Left colon (tissue), 2 donors: ENCODE results near the gene BOLA2. TPM values are rescaled to one million over a fixed set of nuclear protein-coding genes. Genes with fewer than 3 reads are reported as not detected.
A peak's percentile ranks its signal among the peaks of the same experiment; 100 is the strongest.
"Not testable (repeated sequence)": the region's sequence is repeated elsewhere in the genome, so short reads cannot be mapped to it uniquely, and the experiment has no call there.

Experiments used
- ATAC-seq: fragments of 200-7000 bp; cut with Tn5 transposase; one replicate; pipeline ENCODE4 v1.9.1; 2020; ENCODE audit warnings: mild to moderate bottlenecking, moderate library complexity
- DNase-seq, 2 donors: peaks; one replicate each; pipeline ENCODE4 v3.0.0-alpha.2; 2020
- intact Hi-C, 2 donors: fragments of 100-400 bp; cut with DNase I in 1 of 2; cut with micrococcal nuclease in 1 of 2; formaldehyde crosslinking; loops; one replicate each; pipeline versions ENCODE4 v1.11.2 to v1.14.0; 2022; cut with DNase I, micrococcal nuclease
- long read RNA-seq: library from polyadenylated mRNA; unstranded; transcript quantifications from one replicate; pipeline ENCODE4 v2.0.0, GENCODE V29; 2021
- total RNA-seq, 2 donors: library from RNA; stranded (reverse); fragmentation: NEBNext Ultra II Directional; extraction: Animal tissue kit (Norgen Biotek cat#: 25700); gene quantifications; one replicate each; pipeline ENCODE4 v1.2.1, GENCODE V29; 2021
- donor health status: DM: no; HTN: no; CAD: no.
- donor health status: DM: yes; HTN: yes; CAD: no.

The BOLA2 gene
- 10 to 100 TPM in 1 of 2 donors, 1 to 10 TPM in 1; 6.3 to 10.6 TPM for total RNA-seq
- long read RNA-seq, transcript BOLA2-201 (3 exons, 1,012 nt) = major isoform, 10 of 11 reads
- long read RNA-seq, partial matches to known transcripts = 1 of 11 reads
- long read RNA-seq, other reads (novel, unspliced or antisense) = 0 of 11 reads

DNA sequence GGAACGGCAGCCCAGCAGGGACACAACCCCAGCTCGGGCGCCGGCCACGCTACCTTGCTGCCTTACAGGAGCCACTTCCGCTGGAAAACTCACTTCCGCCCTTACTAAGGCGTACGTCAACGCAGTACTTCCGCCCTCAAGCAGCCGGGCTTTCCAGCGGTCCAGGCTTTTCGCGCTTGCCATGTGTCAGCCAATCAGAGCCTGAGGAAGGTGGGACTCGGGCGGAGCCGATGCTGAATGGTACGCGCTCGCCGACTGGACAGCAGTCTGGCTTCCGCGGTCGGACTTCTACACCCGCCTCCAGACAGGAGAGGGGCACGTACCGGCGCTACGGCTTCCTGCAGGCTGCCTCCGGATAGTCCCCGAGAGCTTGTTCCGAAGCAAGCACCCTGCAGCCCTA lies at the start of gene BOLA2, which contains the start of gene SLX1B:
Gene BOLA2, minus strand, starts transcription at position 83 of the 400 bp plus-strand sequence. CDS start 98 bp downstream, outside the sequence.
Gene SLX1B, plus strand, starts transcription at position 265 of the 400 bp plus-strand sequence.
- ATAC-seq = peak; percentile 82
- intact Hi-C loops, DNase-seq: not testable (repeated sequence)

GRCh38 chr16:29482276-29482675 lies 28.1 kb upstream of the BOLA2 start:
- DNase-seq = peak in 1 of 2 donors; percentile 6
- ATAC-seq, intact Hi-C loops: not testable (repeated sequence)

- intact Hi-C loops, ATAC-seq, DNase-seq: not testable (repeated sequence)
These were observed 17.9 kb upstream of the BOLA2 start for GRCh38 chr16:29472065-29472464.

DNA sequence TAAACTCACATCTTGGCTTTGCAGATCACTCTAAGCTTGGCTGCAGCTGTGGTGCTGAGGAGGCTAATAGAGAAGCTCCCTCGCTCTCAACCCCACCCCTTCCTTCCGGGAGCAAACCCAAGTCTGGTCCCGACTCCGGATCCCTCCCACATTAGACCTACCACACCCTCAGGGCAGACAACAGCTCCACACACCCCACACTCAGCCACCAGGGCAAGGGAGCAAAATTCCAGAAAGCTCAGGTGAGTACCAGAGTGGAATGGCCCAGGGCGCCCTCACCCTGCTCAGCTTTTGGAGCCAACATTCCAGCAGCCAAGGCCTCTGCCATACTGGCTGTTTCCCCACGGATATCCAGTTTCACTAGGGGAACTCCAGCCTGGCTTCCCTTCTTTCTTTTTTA lies 15.5 kb upstream of the BOLA2 start:
- ATAC-seq (peak; percentile 81), DNase-seq (peak; percentile 79 to 85)
- intact Hi-C loops = not testable (repeated sequence)

GRCh38 chr16:29467654-29468366 lies 13.7 kb upstream of the BOLA2 start:
- peak; percentile 48 for ATAC-seq
- intact Hi-C loops, DNase-seq: not testable (repeated sequence)

GRCh38 chr16:29466904-29467303 lies 12.8 kb upstream of the BOLA2 start:
- intact Hi-C loops, DNase-seq: not testable (repeated sequence)
- ATAC-seq = peak; percentile 42

DNA sequence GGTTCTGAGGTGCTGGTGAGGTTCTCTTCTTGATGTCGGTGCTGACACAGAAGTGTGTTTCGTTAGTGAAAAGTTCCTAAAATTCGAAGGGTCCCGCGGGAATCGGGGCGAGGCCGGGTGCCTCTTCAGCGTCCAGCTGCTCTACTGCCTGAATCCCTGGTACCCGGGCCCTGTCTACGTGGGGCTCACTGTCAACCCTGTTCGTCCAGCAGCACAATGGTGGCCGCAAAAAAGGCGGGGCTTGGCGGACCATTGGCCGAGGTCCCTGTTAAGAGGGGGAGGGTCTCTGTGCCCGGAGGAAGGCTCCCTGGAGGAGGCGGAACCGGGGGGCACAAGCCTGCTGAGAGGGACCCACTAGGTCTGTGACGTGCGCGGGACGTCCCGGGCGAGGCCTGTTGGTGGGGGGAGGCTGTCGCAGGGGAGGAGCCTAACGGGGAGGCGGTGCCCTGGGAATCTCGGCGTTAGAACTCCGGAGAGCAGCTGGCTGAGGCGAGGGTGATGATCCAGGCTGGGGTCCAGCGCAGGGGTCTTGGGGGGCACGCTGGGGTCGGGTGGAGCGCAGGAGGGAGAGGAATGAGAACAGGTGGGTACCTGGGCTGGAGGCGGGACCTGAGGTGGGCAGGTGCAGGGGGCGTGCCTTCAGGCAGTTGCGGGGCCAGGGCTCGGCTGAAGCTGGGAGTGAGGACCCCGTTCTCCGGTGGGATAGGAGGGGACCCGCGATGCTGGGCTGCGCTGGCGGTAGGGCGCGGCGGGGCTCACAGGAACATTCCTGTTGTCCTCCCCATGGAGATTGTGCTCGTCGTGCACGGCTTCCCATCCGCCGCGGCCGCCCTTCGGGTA lies 12.1 kb upstream of the BOLA2 start:
- DNase-seq (peak in 1 of 2 donors; percentile 1), ATAC-seq (peak; percentile 59)
- intact Hi-C loops = not testable (repeated sequence)

DNA sequence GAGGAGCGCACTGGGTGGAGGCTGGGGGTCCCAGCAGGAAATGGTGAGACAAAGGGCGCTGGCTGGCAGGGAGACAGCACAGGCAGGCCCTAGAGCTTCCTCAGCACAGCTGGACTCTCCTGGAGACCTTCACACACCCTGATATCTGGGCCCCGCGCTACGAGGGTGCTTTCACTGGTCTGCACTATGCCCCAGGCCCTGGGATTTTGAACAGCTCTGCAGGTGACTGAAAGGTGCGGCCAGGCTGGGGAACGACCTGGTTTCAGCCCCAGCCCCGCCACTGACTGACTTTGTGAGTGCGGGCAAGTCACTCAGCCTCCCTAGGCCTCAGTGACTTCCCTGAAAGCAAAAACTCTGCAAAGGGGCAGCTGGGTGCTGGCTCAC lies 6.5 kb upstream of the BOLA2 start:
- intact Hi-C loops, DNase-seq: not testable (repeated sequence)
- peak; percentile 29 for ATAC-seq

DNA sequence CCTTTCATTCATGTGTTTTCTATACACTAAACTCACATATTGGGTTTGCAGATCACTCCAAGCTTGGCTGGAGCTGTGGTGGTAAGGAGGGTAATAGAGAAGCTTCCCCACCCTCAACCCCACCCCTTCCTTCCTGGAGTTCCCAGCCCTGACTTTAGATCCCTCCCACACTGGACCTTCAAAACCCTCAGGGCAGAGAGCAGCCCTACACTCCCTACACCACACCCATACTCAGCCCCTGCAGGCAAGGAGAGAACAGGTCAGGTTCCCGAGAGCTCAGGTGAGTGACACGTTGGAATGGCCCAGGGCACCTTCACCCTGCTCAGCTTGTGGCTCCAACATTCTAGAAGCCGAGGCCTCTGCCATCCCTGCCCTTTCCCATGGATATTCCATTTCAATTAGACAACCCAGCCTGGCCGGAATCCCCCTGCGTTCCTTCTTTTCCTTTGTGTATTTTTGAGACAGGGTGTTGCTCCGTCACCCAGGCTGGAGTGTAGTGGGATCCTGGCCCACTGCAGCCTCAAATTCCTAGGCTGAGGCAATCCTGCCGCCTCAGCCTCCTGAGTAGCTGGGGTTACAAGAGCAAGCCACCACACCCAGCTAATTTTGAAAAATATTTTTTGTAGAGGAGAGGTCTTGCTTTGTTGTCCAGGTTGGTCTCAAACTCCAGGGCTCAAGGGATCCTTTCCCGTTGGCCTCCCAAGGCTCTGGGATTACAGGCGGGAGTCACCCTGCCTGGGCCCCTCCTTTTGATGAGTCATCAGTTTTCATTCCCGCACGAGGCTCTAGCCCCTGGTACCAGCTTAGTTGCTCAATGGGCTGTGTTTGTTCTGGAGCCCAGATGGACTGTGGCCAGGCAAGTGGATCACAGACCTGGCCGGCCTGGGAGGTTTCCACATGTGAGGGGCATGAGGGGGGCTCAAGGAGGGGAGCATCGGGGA lies 5.8 kb upstream of the BOLA2 start, which contains the start of gene SULT1A4:
Gene SULT1A4, plus strand, starts transcription at position 208 of the 941 bp plus-strand sequence. CDS start 1,473 bp downstream, outside the sequence.
- intact Hi-C loops, DNase-seq: not testable (repeated sequence)
- peak; percentile 74 for ATAC-seq

GRCh38 chr16:29457660-29458059 lies 3.5 kb upstream of the BOLA2 start:
- DNase-seq = peak in 1 of 2 donors; percentile 3
- ATAC-seq, intact Hi-C loops: not testable (repeated sequence)

DNA sequence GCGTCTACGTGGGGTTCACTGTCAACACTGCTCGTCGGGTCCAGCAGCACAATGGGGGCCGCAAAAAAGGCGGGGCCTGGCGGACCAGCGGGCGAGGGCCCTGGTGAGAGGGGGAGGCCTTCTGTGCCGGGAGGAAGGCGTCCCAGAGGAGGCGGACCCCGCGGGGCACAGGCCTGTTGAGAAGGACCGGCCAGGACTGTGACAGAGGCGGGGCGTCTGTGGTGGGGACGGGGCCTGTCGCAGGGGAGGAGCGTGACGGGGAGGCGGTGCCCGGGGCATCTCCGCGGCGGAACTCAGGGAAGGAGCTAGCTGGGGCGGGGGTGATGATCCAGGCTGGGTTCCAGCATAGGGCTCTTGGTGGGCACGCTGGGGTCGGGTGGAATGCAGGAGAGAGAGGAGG lies 677 bp upstream of the BOLA2 start:
- ATAC-seq = peak; percentile 72
- intact Hi-C loops, DNase-seq: not testable (repeated sequence)

GRCh38 chr16:29453754-29454153 lies 397 bp downstream of the BOLA2 start:
- intact Hi-C loops, DNase-seq: not testable (repeated sequence)
- peak; percentile 43 for ATAC-seq

DNA sequence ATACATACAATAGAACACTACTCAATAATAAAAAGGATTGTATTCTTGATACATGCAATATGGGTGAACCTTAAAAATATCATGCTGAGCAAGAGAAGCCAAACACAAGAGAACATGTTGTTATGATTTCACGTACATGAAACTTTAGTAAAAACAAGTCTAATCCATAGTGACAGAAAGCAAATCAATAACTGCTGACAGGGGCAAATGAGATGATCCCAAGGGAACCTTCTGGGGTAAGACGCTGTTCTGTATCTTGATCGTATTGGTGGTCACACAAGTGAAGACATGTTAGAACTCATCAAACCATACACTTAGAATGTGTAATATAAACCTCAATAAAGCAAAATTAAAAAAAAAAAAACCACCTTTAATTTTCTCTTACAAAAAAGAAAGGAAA lies 28.8 kb downstream of the BOLA2 start:
- ATAC-seq, DNase-seq, intact Hi-C loops: not testable (repeated sequence)

DNA sequence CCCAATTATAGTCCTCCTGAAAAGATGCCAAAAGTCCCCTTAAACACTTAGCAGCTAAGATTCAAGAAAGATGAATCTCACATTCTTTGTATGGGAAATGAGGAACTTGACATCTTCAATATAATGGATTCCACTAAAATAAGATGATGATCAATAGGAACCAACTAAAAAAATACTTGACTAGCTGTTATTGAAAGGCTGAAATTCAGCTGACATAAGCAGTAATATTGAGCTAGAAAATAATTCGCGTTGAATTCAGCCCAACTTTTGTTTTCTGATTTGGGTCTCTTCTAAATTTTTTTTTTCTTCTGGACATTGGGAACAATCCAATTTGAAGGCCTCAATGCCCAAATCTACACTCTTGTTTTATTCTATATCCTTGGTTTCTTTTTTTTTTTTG lies 30.6 kb downstream of the BOLA2 start:
- intact Hi-C loops, DNase-seq, ATAC-seq: not testable (repeated sequence)

DNA sequence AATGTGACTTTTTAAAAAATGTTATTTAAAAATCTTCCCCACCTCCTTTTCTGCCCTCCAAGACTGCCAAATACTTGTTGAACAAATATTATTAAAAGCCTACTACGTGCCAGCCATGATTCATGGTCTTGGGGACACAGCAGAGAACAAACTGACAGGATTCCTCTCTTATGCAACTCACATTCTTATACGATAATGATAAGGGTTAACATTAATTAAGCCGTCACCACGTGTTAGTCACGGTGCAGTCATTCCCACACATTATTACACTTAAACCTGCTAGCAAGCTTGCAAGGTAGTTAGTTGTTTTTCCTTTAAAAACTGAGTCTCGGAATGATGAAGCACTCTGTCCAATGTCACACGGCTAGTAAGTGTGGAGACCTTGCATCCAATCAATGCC lies 48.9 kb downstream of the BOLA2 start:
- DNase-seq, intact Hi-C loops, ATAC-seq: not testable (repeated sequence)
